ENCODE measurements around the gene PDK3. TPM values are rescaled to one million over a fixed set of nuclear protein-coding genes. Genes with fewer than 3 reads are reported as not detected.

The PDK3 gene
- polyA plus RNA-seq, 1 experiment, result 2.9 TPM

GRCh38 chrX:24483596-24483995 lies 18.5 kb downstream of the PDK3 start:
- no peak overlapping the region for H3K27ac ChIP-seq (ENCODE audit: low read depth, low read length)
- H3K27me3 ChIP-seq (ENCODE audit: control insufficient read depth, insufficient read depth, low read length), result no peaks in the 10 kb centered on the region
- H3K4me3 ChIP-seq (ENCODE audit: low read depth, low read length), result no peak overlapping the region
- no peak for TF ChIP-seq CTCF (IDR thresholded peaks at IDR 0.05; ENCODE audit: low read depth, low read length)
- POLR2A ChIA-PET, result no interaction called here
- H3K9me3 ChIP-seq (ENCODE audit: control insufficient read depth, insufficient read depth, low read length), result no peaks in the 10 kb centered on the region
- CTCF ChIA-PET, result no interaction called here
- no peak for DNase-seq (ENCODE audit: low read depth, low spot score)

DNA sequence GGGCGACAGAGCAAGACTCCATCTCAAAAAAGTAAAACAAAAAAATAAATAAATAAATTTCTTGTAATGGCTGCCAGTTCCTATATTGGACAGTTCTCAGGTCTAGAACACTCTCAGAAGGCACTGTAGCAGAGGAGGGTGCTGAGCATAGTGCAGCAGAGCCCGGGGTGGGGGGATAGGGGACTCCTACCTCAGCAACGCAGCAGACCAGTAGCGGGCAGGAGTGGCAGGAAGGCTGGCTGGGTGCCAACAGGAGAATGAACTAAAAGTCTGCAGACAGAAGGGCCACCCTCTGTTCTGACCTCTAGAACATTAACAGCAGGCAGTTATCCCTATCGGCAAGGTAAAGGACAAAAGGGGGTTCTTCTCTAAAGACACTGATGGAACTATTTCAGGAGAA lies 20.2 kb downstream of the PDK3 start:
- Histone ChIP-seq H3K27ac (ENCODE audit: low read depth, low read length) (no peak overlapping the region), H3K27me3 (ENCODE audit: control insufficient read depth, insufficient read depth, low read length) (no peaks in the 10 kb centered on the region), H3K9me3 (ENCODE audit: control insufficient read depth, insufficient read depth, low read length) (no peaks in the 10 kb centered on the region), H3K4me3 (ENCODE audit: low read depth, low read length) (no peak overlapping the region)
- no peak for DNase-seq (ENCODE audit: low read depth, low spot score)
- ChIA-PET POLR2A (no interaction called here), CTCF (no interaction called here)
- TF ChIP-seq CTCF (IDR thresholded peaks at IDR 0.05; ENCODE audit: low read depth, low read length), result no peak

GRCh38 chrX:24485976-24486680 lies 21.0 kb downstream of the PDK3 start:
- POLR2A ChIA-PET, result no interaction called here
- Histone ChIP-seq H3K4me3 (ENCODE audit: low read depth, low read length) (no peak overlapping the region), H3K27me3 (ENCODE audit: control insufficient read depth, insufficient read depth, low read length) (no peaks in the 10 kb centered on the region), H3K27ac (ENCODE audit: low read depth, low read length) (no peak overlapping the region), H3K9me3 (ENCODE audit: control insufficient read depth, insufficient read depth, low read length) (no peaks in the 10 kb centered on the region)
- no peak for TF ChIP-seq CTCF (IDR thresholded peaks at IDR 0.05; ENCODE audit: low read depth, low read length)
- CTCF ChIA-PET, result no interaction called here
- no peak for DNase-seq (ENCODE audit: low read depth, low spot score)

DNA sequence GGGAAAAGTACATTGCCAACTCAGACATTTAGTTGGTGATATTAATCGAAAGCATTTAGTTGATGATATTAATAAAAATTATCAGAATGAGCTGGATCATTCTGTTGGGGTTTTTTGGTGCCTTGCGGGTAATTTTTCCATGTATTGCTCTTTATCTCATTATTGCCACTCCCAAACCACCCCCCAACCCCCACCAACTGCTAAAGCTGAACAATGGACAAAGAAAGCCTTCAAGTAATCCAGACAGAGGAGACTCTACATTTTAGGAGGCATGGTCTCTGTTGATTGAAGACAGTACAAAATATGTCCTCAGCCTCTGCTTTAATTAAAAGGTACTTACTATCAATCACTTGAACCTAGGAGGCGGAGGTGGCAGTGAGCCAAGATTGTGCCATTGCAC lies 22.5 kb downstream of the PDK3 start:
- Histone ChIP-seq H3K9me3 (ENCODE audit: control insufficient read depth, insufficient read depth, low read length) (no peaks in the 10 kb centered on the region), H3K4me3 (ENCODE audit: low read depth, low read length) (no peak overlapping the region), H3K27me3 (ENCODE audit: control insufficient read depth, insufficient read depth, low read length) (no peaks in the 10 kb centered on the region), H3K27ac (ENCODE audit: low read depth, low read length) (no peak overlapping the region)
- no peak for DNase-seq (ENCODE audit: low read depth, low spot score)
- ChIA-PET CTCF (interaction anchor here (1.3 kb wide), 1 partner anchor 12 kb away, joined by 5 read pairs; no protein-coding TSS in a partner anchor), POLR2A (no interaction called here)
- no peak for TF ChIP-seq CTCF (IDR thresholded peaks at IDR 0.05; ENCODE audit: low read depth, low read length)

- ChIA-PET POLR2A (no interaction called here), CTCF (no interaction called here)
- H3K27me3 ChIP-seq (ENCODE audit: control insufficient read depth, insufficient read depth, low read length), result no peaks in the 10 kb centered on the region
- no peak overlapping the region for H3K27ac ChIP-seq (ENCODE audit: low read depth, low read length)
- no peak for DNase-seq (ENCODE audit: low read depth, low spot score)
- H3K4me3 ChIP-seq (ENCODE audit: low read depth, low read length), result no peak overlapping the region
- no peaks in the 10 kb centered on the region for H3K9me3 ChIP-seq (ENCODE audit: control insufficient read depth, insufficient read depth, low read length)
- TF ChIP-seq CTCF (IDR thresholded peaks at IDR 0.05; ENCODE audit: low read depth, low read length), result no peak
These were observed 26.7 kb downstream of the PDK3 start for GRCh38 chrX:24491741-24492140.
